GM12878 (cell line): ENCODE measurements around the gene LMNTD2. TPM values are rescaled to one million over a fixed set of nuclear protein-coding genes. Genes with fewer than 3 reads are reported as not detected.
A peak's percentile ranks its signal among the peaks of the same experiment; 100 is the strongest.

ENCODE experiments used
- ATAC-seq: fragments of 200-7000 bp; cut with Tn5 transposase; 3 replicates; pipeline ENCODE4 v1.9.1; 2020; ENCODE audit warnings: mild to moderate bottlenecking, moderate library complexity
- BruUV-seq: library from RNA; stranded (reverse); fragments of 400-500 nt; replicated peaks from 2 replicates; lab custom pipeline; 2021; lab: Mats Ljungman, UMichigan
- CTCF ChIA-PET: fragments of 300-600 bp; sonication (Branson Sonifier 250); formaldehyde crosslinking; extraction: SDS; loops from one replicate; lab custom pipeline; 2021; ENCODE audit warnings: inconsistent platforms; lab: Yijun Ruan, JAX
- POLR2A ChIA-PET: fragments of 350-600 bp; formaldehyde crosslinking; extraction: SDS; loops from one replicate; lab custom pipeline; 2021; ENCODE audit warnings: inconsistent platforms; lab: Charles Lee
- RAD21 ChIA-PET: fragments of 300-600 bp; sonication (Branson Sonifier 250); formaldehyde crosslinking; loops from one replicate; lab custom pipeline; 2023; ENCODE audit warnings: antibody characterized with exemption; ENCODE audit not compliant: unreplicated experiment; lab: Charles Lee
- SMC1A ChIA-PET: fragments of 300-600 bp; sonication (Branson Sonifier 250); formaldehyde crosslinking; loops from one replicate; lab custom pipeline; 2023; ENCODE audit not compliant: unreplicated experiment, uncharacterized antibody; lab: Charles Lee
- DNase-seq: peaks from one replicate; pipeline ENCODE4 v3.0.0-alpha.2; 2011; ENCODE audit warnings: low read depth, low spot score
- FAIRE-seq: peaks from 3 replicates; lab custom pipeline; 2011; peaks lifted over from hg19 to GRCh38; lab: Jason Lieb, UNC
- H2AFZ ChIP-seq: 2 replicates; pipeline ENCODE4 v1.6.0; 2011; ENCODE audit warnings: low read depth, low read length, control low read depth; ENCODE audit not compliant: control insufficient read depth
- H3K27ac ChIP-seq: 2 replicates; pipeline ENCODE4 v1.5.1; 2011; ENCODE audit warnings: control low read depth; ENCODE audit not compliant: control insufficient read depth, insufficient read depth
- H3K27me3 ChIP-seq, 2 experiments: replicated peaks in 1 of 2; 2 replicates each; pipeline versions ENCODE4 v1.6.0 to v1.6.1; 2011; ENCODE audit warnings: low read length in 1 of 2; ENCODE audit not compliant: control insufficient read depth in 2 of 2, insufficient read depth in 2 of 2
- H3K36me3 ChIP-seq, 2 experiments: 2 replicates each; pipeline ENCODE4 v1.5.1; 2011; ENCODE audit warnings: low read length in 1 of 2; ENCODE audit not compliant: control insufficient read depth in 2 of 2, insufficient read depth in 2 of 2
- H3K4me1 ChIP-seq: 2 replicates; pipeline ENCODE4 v1.6.1; 2011; ENCODE audit warnings: mild to moderate bottlenecking, low read length, moderate library complexity, mixed read lengths; ENCODE audit not compliant: control insufficient read depth, insufficient read depth
- H3K4me2 ChIP-seq: 2 replicates; pipeline ENCODE4 v1.6.0; 2011; ENCODE audit warnings: control low read depth; ENCODE audit not compliant: control insufficient read depth, insufficient read depth
- H3K4me3 ChIP-seq: fragments of 200-600 bp; sonication (generic); 2 replicates; pipeline ENCODE4 v1.5.1; 2016
- H3K79me2 ChIP-seq: 2 replicates; pipeline ENCODE4 v1.6.0; 2011; ENCODE audit warnings: low read length; ENCODE audit not compliant: control insufficient read depth, insufficient read depth
- H3K9ac ChIP-seq: 2 replicates; pipeline ENCODE4 v1.8.0; 2011; ENCODE audit warnings: low read length, control low read depth, mixed read lengths; ENCODE audit not compliant: control insufficient read depth, insufficient read depth
- H3K9me3 ChIP-seq: replicated peaks from 3 replicates; pipeline ENCODE4 v1.5.1; 2011; ENCODE audit warnings: mild to moderate bottlenecking, low read length; ENCODE audit not compliant: control insufficient read depth, insufficient read depth
- H4K20me1 ChIP-seq: 2 replicates; pipeline ENCODE4 v1.6.0; 2011; ENCODE audit not compliant: control insufficient read depth, insufficient read depth
- ATF7 ChIP-seq: fragments of 450-650 bp; IDR thresholded peaks from 2 replicates; pipeline ENCODE4 v1.6.1; 2016; ENCODE audit warnings: low read depth, mild to moderate bottlenecking
- CHD2 ChIP-seq: IDR thresholded peaks from 2 replicates; pipeline ENCODE4 v1.6.1; 2011; ENCODE audit warnings: low read depth, low read length, improper control_type of control experiment, borderline replicate concordance
- ETV6 ChIP-seq, 2 experiments: fragments of 450-650 bp in 1 of 2; IDR thresholded peaks in 1 of 2; conservative IDR thresholded peaks in 1 of 2; 2 replicates each; pipeline ENCODE4 v1.6.1; 2014; ENCODE audit warnings: antibody characterized with exemption in 1 of 2, borderline replicate concordance in 1 of 2, low read depth in 1 of 2, mild to moderate bottlenecking in 1 of 2, moderate library complexity in 1 of 2
- MEF2B ChIP-seq: fragments of 450-650 bp; IDR thresholded peaks from 2 replicates; pipeline ENCODE4 v1.6.1; 2018; ENCODE audit warnings: mild to moderate bottlenecking, moderate library complexity; ENCODE audit not compliant: partially characterized antibody, poor library complexity, severe bottlenecking
- MTA3 ChIP-seq: IDR thresholded peaks from 2 replicates; pipeline ENCODE4 v1.6.1; 2012; ENCODE audit warnings: low read length, inconsistent platforms, borderline replicate concordance
- MXI1 ChIP-seq: fragments of 150-350 bp; IDR thresholded peaks from 2 replicates; pipeline ENCODE4 v1.6.1; 2011; ENCODE audit warnings: low read depth, mild to moderate bottlenecking, inconsistent platforms, low read length, improper control_type of control experiment
- NFYB ChIP-seq: IDR thresholded peaks from 2 replicates; pipeline ENCODE4 v1.6.1; 2011; ENCODE audit warnings: low read depth, mild to moderate bottlenecking, low read length, improper control_type of control experiment, moderate library complexity; ENCODE audit not compliant: insufficient read depth
- RAD51 ChIP-seq: fragments of 450-650 bp; IDR thresholded peaks from 2 replicates; pipeline ENCODE4 v1.6.1; 2016; ENCODE audit warnings: moderate library complexity, mild to moderate bottlenecking, inconsistent platforms
- SPI1 ChIP-seq: IDR thresholded peaks from 2 replicates; pipeline ENCODE4 v1.6.1; 2011; ENCODE audit warnings: low read depth, mild to moderate bottlenecking, low read length, moderate library complexity, borderline replicate concordance; ENCODE audit not compliant: insufficient read depth
- SUZ12 ChIP-seq: fragments of 200-600 bp; sonication (generic); IDR thresholded peaks from one replicate; pipeline ENCODE4 v1.6.1; 2018; ENCODE audit warnings: antibody characterized with exemption, mild to moderate bottlenecking; ENCODE audit not compliant: unreplicated experiment
- ZNF622 ChIP-seq: fragments of 450-650 bp; IDR thresholded peaks from 2 replicates; pipeline ENCODE4 v1.6.1; 2017; ENCODE audit warnings: mild to moderate bottlenecking, inconsistent platforms
- WGBS: methylation state at CpG from one replicate; pipeline ENCODE4 v1.1.6; 2016; ENCODE audit warnings: low lambda C conversion rate; ENCODE audit not compliant: insufficient replicate concordance, insufficient coverage; ENCODE audit errors: missing lambda C conversion rate; 5-methylcytosine and 5-hydroxymethylcytosine counted together
- in situ Hi-C: fragments of 300-500 bp; cut with MboI; formaldehyde crosslinking; loops from 9 replicates; pipeline ENCODE4 v1.14.3; 2018; ENCODE audit warnings: mixed read lengths
- intact Hi-C: fragments of 100-400 bp; cut with micrococcal nuclease; formaldehyde crosslinking; loops from one replicate; pipeline ENCODE4 v1.14.2; 2022; ENCODE audit not compliant: unreplicated experiment
- polyA plus RNA-seq, 11 experiments: library from polyadenylated mRNA; depleted of rRNA in 4 of 11; unstranded in 6 of 11; stranded (reverse) in 5 of 11; fragments of >200 nt; fragmentation: Nextera tagmentation in 4 of 11; fragmentation: Illumina TruSeq in 1 of 11; extraction: Ambion mirVana in 4 of 11; extraction: Trizol in 1 of 11; gene quantifications; 1 replicate in 1 of 11; 2 replicates in 10 of 11; pipeline versions ENCODE4 v1.2.1 to v1.2.3, GENCODE V29; 2011 to 2016; ENCODE audit warnings: inconsistent platforms in 2 of 11, missing spikeins in 2 of 11, low read depth in 1 of 11
- total RNA-seq, 4 experiments: library from RNA; depleted of rRNA in 3 of 4; stranded (reverse); fragments of >200 nt in 3 of 4; fragmentation: Illumina TruSeq in 1 of 4; extraction: Trizol in 1 of 4; gene quantifications; 2 replicates each; pipeline versions ENCODE4 v1.2.1 to v1.2.3, GENCODE V29; 2013 to 2021
- TF ChIP-seq, protein P1 (sequence below): IDR thresholded peaks from 2 replicates; pipeline ENCODE4 v1.6.1; 2012; ENCODE audit warnings: low read length, inconsistent platforms
- TF ChIP-seq, protein P2 (sequence below), 3 experiments: IDR thresholded peaks in 2 of 3; conservative IDR thresholded peaks in 1 of 3; 2 replicates each; pipeline ENCODE4 v1.5.1; 2011; ENCODE audit warnings: low read depth in 3 of 3, low read length in 3 of 3, mild to moderate bottlenecking in 3 of 3, control low read depth in 2 of 3, moderate library complexity in 2 of 3, inconsistent platforms in 1 of 3, mixed read lengths in 1 of 3; ENCODE audit not compliant: control insufficient read depth in 2 of 3, insufficient read depth in 1 of 3; ENCODE audit errors: extremely low read depth in 1 of 3
- TF ChIP-seq, protein P3 (sequence below): fragments of 450-650 bp; IDR thresholded peaks from 2 replicates; pipeline ENCODE4 v1.6.1; 2017; ENCODE audit warnings: mild to moderate bottlenecking, moderate library complexity

Gene LMNTD2
- total and polyA plus RNA-seq, 10 of the 15 experiments (the other 5 are each of a cell fraction or from before 2014, with no cell fraction given), result 0.22 to 4.1 (median 1.3) TPM; not detected in 2

DNA sequence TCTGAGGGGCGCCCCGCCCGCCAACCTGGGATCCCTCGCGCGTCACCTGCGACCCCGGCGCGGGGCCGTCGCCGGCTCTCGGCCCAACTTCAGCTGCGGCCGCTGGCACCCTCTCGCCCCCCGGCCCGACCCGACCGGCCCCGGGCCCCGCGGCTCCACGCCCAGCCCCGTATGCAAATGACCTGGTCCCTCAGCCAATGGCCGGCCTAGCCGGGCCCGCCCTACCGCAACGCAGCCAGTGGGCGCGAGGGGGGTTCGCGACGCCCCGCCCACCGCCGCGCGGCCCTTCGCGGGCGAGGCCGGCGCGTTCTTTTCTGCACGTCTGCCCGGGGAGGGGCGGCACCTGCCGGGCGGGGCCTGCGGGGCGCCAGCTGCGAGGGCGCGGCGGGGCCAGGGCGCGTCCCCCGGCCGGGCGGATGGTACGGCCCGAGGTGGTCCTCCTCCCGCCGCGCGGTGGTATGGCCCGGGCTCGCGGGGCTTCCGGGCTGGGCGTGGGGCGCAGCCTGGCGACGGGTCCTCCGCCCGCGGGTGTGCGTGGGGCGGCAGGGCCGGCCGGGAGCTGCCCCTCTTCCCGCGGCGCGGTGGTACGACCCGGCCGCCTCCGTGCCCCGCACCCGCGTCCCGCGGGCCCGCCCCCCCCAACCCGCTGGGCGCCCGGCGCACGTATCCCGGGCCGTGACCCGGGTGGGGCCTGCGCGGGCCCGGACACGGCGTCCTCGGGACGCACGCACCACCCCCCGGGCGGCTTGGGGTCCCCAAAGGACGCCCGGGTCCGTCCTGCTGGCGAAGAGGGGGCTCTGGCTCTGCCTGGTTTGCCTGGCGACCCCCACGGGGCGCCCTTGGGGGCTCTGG, 8.0 kb upstream of the LMNTD2 start:
- RAD21 ChIA-PET, result interaction anchor here (0.9 to 1.4 kb wide), 2 partner anchors 13 to 155 kb away, joined by 3 to 5 read pairs; no protein-coding TSS in a partner anchor
- Histone ChIP-seq H4K20me1 (no peaks in the 10 kb centered on the region), H3K9me3 (no peaks in the 10 kb centered on the region), H3K9ac (peak overlapping the region; percentile 93), H3K27ac (peak overlapping the region; percentile 85), H3K4me2 (peak overlapping the region; percentile 95), H3K36me3 (peaks cover 0 to 4% of the 10 kb centered on the region in 2 experiments; a peak in 2 of 4 replicates), H3K4me3 (peak overlapping the region; percentile 97), H3K4me1 (peaks cover 13% of the 10 kb centered on the region), H3K79me2 (peaks cover 27% of the 10 kb centered on the region), H3K27me3 (no peaks in the 10 kb centered on the region), H2AFZ (peak overlapping the region; percentile 47; the same call in 1 of the 2 replicates)
- no TSS peak for BruUV-seq
- ATAC-seq (peak; percentile 99), FAIRE-seq (peak; percentile 81), DNase-seq (peak; percentile 58)
- in situ Hi-C loops (no loop called here), intact Hi-C loops (no loop called here)
- SMC1A ChIA-PET, result no interaction called here
- WGBS, result 1% methylated on average over 18 of the region's 123 CpGs
- CTCF ChIA-PET, result interaction anchor here (1.4 kb wide), 1 partner anchor 158 kb away, joined by 3 read pairs; no protein-coding TSS in a partner anchor
- POLR2A ChIA-PET, result interaction anchor here (0.6 to 1.3 kb wide), 9 partner anchors 9 to 229 kb away, joined by 3 to 9 read pairs (median 5); partner anchors contain the start of genes LMNTD2 and RNH1
- no peak for TF ChIP-seq ETV6 (conservative IDR thresholded peaks at IDR 0.05 in 1 of 2, IDR thresholded peaks at IDR 0.05 in 1 of 2; ENCODE audit: borderline replicate concordance in 1 of 2, low read depth in 1 of 2)
- TF ChIP-seq SUZ12, result no peak
- TF ChIP-seq, protein P1, sequence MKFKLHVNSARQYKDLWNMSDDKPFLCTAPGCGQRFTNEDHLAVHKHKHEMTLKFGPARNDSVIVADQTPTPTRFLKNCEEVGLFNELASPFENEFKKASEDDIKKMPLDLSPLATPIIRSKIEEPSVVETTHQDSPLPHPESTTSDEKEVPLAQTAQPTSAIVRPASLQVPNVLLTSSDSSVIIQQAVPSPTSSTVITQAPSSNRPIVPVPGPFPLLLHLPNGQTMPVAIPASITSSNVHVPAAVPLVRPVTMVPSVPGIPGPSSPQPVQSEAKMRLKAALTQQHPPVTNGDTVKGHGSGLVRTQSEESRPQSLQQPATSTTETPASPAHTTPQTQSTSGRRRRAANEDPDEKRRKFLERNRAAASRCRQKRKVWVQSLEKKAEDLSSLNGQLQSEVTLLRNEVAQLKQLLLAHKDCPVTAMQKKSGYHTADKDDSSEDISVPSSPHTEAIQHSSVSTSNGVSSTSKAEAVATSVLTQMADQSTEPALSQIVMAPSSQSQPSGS, result no peak
- TF ChIP-seq MEF2B, result no peak
- peak; percentile 93 for TF ChIP-seq NFYB
- TF ChIP-seq, protein P2, sequence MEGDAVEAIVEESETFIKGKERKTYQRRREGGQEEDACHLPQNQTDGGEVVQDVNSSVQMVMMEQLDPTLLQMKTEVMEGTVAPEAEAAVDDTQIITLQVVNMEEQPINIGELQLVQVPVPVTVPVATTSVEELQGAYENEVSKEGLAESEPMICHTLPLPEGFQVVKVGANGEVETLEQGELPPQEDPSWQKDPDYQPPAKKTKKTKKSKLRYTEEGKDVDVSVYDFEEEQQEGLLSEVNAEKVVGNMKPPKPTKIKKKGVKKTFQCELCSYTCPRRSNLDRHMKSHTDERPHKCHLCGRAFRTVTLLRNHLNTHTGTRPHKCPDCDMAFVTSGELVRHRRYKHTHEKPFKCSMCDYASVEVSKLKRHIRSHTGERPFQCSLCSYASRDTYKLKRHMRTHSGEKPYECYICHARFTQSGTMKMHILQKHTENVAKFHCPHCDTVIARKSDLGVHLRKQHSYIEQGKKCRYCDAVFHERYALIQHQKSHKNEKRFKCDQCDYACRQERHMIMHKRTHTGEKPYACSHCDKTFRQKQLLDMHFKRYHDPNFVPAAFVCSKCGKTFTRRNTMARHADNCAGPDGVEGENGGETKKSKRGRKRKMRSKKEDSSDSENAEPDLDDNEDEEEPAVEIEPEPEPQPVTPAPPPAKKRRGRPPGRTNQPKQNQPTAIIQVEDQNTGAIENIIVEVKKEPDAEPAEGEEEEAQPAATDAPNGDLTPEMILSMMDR (IDR thresholded peaks at IDR 0.05 in 2 of 3, conservative IDR thresholded peaks at IDR 0.05 in 1 of 3; ENCODE audit: control insufficient read depth in 2 of 3, extremely low read depth in 1 of 3, insufficient read depth in 1 of 3, low read depth in 3 of 3, low read length in 3 of 3), result no peak
- TF ChIP-seq RAD51, result no peak
- no peak for TF ChIP-seq ATF7
- TF ChIP-seq MXI1, result peak; percentile 57; the same call in 1 of the 2 replicates
- TF ChIP-seq ZNF622, result no peak
- no peak for TF ChIP-seq MTA3
- TF ChIP-seq, protein P3, sequence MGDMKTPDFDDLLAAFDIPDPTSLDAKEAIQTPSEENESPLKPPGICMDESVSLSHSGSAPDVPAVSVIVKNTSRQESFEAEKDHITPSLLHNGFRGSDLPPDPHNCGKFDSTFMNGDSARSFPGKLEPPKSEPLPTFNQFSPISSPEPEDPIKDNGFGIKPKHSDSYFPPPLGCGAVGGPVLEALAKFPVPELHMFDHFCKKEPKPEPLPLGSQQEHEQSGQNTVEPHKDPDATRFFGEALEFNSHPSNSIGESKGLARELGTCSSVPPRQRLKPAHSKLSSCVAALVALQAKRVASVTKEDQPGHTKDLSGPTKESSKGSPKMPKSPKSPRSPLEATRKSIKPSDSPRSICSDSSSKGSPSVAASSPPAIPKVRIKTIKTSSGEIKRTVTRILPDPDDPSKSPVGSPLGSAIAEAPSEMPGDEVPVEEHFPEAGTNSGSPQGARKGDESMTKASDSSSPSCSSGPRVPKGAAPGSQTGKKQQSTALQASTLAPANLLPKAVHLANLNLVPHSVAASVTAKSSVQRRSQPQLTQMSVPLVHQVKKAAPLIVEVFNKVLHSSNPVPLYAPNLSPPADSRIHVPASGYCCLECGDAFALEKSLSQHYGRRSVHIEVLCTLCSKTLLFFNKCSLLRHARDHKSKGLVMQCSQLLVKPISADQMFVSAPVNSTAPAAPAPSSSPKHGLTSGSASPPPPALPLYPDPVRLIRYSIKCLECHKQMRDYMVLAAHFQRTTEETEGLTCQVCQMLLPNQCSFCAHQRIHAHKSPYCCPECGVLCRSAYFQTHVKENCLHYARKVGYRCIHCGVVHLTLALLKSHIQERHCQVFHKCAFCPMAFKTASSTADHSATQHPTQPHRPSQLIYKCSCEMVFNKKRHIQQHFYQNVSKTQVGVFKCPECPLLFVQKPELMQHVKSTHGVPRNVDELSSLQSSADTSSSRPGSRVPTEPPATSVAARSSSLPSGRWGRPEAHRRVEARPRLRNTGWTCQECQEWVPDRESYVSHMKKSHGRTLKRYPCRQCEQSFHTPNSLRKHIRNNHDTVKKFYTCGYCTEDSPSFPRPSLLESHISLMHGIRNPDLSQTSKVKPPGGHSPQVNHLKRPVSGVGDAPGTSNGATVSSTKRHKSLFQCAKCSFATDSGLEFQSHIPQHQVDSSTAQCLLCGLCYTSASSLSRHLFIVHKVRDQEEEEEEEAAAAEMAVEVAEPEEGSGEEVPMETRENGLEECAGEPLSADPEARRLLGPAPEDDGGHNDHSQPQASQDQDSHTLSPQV, result no peak
- peak; percentile 73 for TF ChIP-seq CHD2
- TF ChIP-seq SPI1, result no peak
